CD8-positive, alpha-beta memory T cell (primary cell): Measurements from ENCODE around the gene SHCBP1. TPM values are rescaled to one million over a fixed set of nuclear protein-coding genes. Genes with fewer than 3 reads are reported as not detected.

ENCODE experiments used
- polyA plus RNA-seq: library from polyadenylated mRNA; unstranded; fragments of 300-500 nt; fragmentation: Illumina TruSeq; gene quantifications from one replicate; pipeline ENCODE4 v1.2.3, GENCODE V29; 2021
- total RNA-seq, 2 experiments: library from RNA; stranded (reverse); gene quantifications; one replicate each; pipeline ENCODE4 v1.2.3, GENCODE V29; 2021

SHCBP1 gene
- total and polyA plus RNA-seq, 3 experiments from 2014 or later, result 1.1 to 38.2 (median 35.6) TPM

Other genes starting within 250 kb of the SHCBP1 start
- gene VPS35, start 67.8 kb upstream of the SHCBP1 start, total RNA-seq, result 10 to 100 TPM; 89.0 to 89.8 TPM
- gene VPS35, start 67.8 kb upstream of the SHCBP1 start, polyA plus RNA-seq, result 69.2 TPM
- gene ORC6, start 68.3 kb upstream of the SHCBP1 start, total RNA-seq, result 10 to 100 TPM; 56.6 to 56.9 TPM
- gene ORC6, start 68.3 kb upstream of the SHCBP1 start, polyA plus RNA-seq, result 1.3 TPM
- gene MYLK3, start 127.0 kb upstream of the SHCBP1 start, total RNA-seq, result under 1 TPM; 0.20 to 0.47 TPM
- gene MYLK3, start 127.0 kb upstream of the SHCBP1 start, polyA plus RNA-seq, result not detected
- gene C16orf87, start 209.8 kb upstream of the SHCBP1 start, total RNA-seq, result 10 to 100 TPM; 22.6 to 22.8 TPM
- gene C16orf87, start 209.8 kb upstream of the SHCBP1 start, polyA plus RNA-seq, result 9.1 TPM